22Rv1 (cell line): ENCODE measurements around the gene SMCHD1.

Source experiments
- CTCF ChIP-seq: fragments of 450-650 bp; IDR thresholded peaks from 2 replicates; pipeline ENCODE4 v1.5.1; 2017; ENCODE audit warnings: mild to moderate bottlenecking
- ZFX ChIP-seq: fragments of 450-650 bp; IDR thresholded peaks from 2 replicates; pipeline ENCODE4 v1.6.1; 2017; ENCODE audit warnings: antibody characterized with exemption, borderline replicate concordance

- TF ChIP-seq CTCF (no peak), ZFX (no peak)
Observed at GRCh38 chr18:2681993-2682603, 26.6 kb downstream of the SMCHD1 start.
